ENCODE data around the gene LSAMP.

Gene LSAMP

GRCh38 chr3:115986555-115987207 is 458.6 kb downstream of the LSAMP start:
- no peak overlapping the region for H3K9ac ChIP-seq (ENCODE audit: low read depth, low read length)
- H3K4me3 ChIP-seq (ENCODE audit: low read depth, low read length): no peak overlapping the region
- H3K9me3 ChIP-seq (ENCODE audit: control insufficient read depth, insufficient read depth, low read length): no peaks in the 10 kb centered on the region
- H3K4me1 ChIP-seq (ENCODE audit: control insufficient read depth, insufficient read depth, low read length): peaks cover 28% of the 10 kb centered on the region
- H3K27me3 ChIP-seq (ENCODE audit: control insufficient read depth, insufficient read depth, low read length): no peaks in the 10 kb centered on the region
- H3K36me3 ChIP-seq (ENCODE audit: control insufficient read depth, insufficient read depth, low read length): no peaks in the 10 kb centered on the region

DNA sequence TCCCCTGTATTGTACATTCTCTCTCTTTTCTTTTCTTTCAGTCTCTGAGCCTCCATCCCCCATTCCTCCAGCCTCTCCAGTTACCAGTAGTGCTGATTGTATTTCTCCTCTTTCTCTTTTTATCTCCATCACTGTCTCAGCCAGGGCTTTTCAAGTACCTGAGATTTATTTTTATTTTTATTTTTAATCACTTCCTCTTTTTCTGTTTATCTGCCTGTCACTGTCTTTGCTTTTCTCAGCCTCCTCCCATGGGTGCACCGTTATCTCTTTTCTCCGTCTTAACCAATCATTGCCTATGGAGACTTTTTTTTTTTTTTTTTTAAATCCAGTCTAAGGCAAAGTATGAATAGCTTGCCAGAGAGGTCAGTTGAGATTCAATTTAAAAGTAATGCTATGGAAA is 462.7 kb downstream of the LSAMP start:
- no peaks in the 10 kb centered on the region for H3K36me3 ChIP-seq (ENCODE audit: control insufficient read depth, insufficient read depth, low read length)
- H3K9me3 ChIP-seq (ENCODE audit: control insufficient read depth, insufficient read depth, low read length): no peaks in the 10 kb centered on the region
- no peaks in the 10 kb centered on the region for H3K27me3 ChIP-seq (ENCODE audit: control insufficient read depth, insufficient read depth, low read length)
- no peak overlapping the region for H3K4me3 ChIP-seq (ENCODE audit: low read depth, low read length)
- peaks cover 21% of the 10 kb centered on the region for H3K4me1 ChIP-seq (ENCODE audit: control insufficient read depth, insufficient read depth, low read length)
- no peak overlapping the region for H3K9ac ChIP-seq (ENCODE audit: low read depth, low read length)

DNA sequence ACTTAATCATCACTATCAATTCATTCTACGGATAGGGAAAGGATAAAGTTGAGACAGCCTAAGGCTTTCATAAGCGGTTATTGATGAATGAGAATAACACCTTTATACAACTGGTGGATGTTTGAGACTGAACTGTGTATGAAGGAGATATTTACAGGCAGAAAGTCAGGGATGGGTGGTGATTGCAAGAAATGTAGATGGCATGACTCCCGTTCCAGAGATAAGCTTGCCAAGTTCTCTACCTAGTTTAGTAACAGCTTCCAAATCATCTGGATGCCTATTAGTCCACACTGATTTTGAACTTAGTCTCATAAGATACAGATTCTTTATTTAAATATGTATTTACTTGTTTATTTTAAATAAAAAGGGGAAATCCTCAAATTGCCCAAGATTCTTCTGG is 463.2 kb downstream of the LSAMP start:
- no peaks in the 10 kb centered on the region for H3K27me3 ChIP-seq (ENCODE audit: control insufficient read depth, insufficient read depth, low read length)
- H3K4me1 ChIP-seq (ENCODE audit: control insufficient read depth, insufficient read depth, low read length): peaks cover 16% of the 10 kb centered on the region
- no peak overlapping the region for H3K4me3 ChIP-seq (ENCODE audit: low read depth, low read length)
- H3K36me3 ChIP-seq (ENCODE audit: control insufficient read depth, insufficient read depth, low read length): no peaks in the 10 kb centered on the region
- H3K9me3 ChIP-seq (ENCODE audit: control insufficient read depth, insufficient read depth, low read length): no peaks in the 10 kb centered on the region
- no peak overlapping the region for H3K9ac ChIP-seq (ENCODE audit: low read depth, low read length)

DNA sequence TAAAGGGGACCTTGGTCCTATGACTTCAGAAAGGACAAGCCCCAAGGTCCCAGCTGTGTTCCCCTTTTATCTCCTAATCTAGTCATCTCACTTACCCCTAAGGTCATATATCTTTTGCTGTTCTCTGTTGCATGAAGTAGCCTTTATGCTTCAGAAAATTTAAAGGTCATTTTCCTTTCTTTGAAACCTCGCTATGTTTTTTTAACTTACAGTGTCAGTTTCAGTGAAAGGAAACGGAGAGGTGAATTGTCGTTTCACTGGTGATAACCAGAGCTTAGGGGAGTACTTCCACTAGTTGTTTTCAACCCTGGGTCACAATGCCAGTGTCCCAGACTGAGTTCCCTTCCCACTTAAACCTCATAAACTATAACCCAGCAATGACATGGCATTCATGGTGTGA is 464.6 kb downstream of the LSAMP start:
- Histone ChIP-seq H3K9ac (ENCODE audit: low read depth, low read length) (no peak overlapping the region), H3K4me3 (ENCODE audit: low read depth, low read length) (no peak overlapping the region), H3K27me3 (ENCODE audit: control insufficient read depth, insufficient read depth, low read length) (no peaks in the 10 kb centered on the region), H3K9me3 (ENCODE audit: control insufficient read depth, insufficient read depth, low read length) (no peaks in the 10 kb centered on the region), H3K4me1 (ENCODE audit: control insufficient read depth, insufficient read depth, low read length) (peaks cover 8% of the 10 kb centered on the region), H3K36me3 (ENCODE audit: control insufficient read depth, insufficient read depth, low read length) (no peaks in the 10 kb centered on the region)

DNA sequence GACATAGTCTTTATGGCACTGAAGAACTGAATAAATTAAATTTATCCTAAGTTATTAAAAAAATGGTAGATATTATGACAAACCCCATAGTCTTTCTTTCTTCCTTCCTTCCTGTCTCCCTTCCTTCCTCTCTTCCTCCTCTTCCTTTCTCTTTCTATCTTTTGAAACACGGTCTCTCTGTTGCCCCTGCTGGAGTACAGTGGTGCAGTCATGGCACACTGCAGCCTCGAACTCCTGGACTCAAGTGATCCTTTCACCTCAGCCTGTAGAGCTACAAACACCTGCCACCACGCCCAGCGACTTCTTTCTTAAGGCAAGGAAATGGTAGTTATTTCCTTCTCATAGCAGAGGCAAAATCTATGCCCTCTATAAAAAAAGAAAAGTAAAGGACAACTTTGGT is 467.4 kb downstream of the LSAMP start:
- Histone ChIP-seq H3K9ac (ENCODE audit: low read depth, low read length) (no peak overlapping the region), H3K27me3 (ENCODE audit: control insufficient read depth, insufficient read depth, low read length) (no peaks in the 10 kb centered on the region)

DNA sequence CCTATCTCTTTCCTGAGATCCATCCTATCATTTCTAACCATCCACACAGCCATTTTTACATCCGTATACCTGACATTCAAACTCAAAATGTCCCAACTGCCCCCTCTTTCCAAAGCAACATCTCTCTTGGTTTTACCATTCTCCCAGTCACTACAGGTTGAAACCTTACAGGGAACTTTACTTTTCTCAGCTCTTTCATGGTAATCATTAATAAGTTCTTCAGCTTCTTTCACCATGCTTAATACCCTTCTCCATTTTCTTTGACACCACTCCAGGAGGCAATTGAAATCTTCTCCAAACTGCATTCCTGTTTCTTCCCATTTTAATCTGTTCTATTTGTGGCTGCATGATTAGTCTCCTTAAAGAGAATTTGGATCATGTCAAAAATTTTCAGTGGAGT is 469.5 kb downstream of the LSAMP start:
- Histone ChIP-seq H3K36me3 (ENCODE audit: control insufficient read depth, insufficient read depth, low read length) (no peaks in the 10 kb centered on the region), H3K4me1 (ENCODE audit: control insufficient read depth, insufficient read depth, low read length) (peaks cover 5% of the 10 kb centered on the region), H3K4me3 (ENCODE audit: low read depth, low read length) (no peak overlapping the region), H3K27me3 (ENCODE audit: control insufficient read depth, insufficient read depth, low read length) (no peaks in the 10 kb centered on the region), H3K9me3 (ENCODE audit: control insufficient read depth, insufficient read depth, low read length) (no peaks in the 10 kb centered on the region), H3K9ac (ENCODE audit: low read depth, low read length) (no peak overlapping the region)

More for the DNA sequence above, 467.4 kb downstream of the LSAMP start:
- Histone ChIP-seq H3K4me1 (ENCODE audit: control insufficient read depth, insufficient read depth, low read length) (peaks cover 5% of the 10 kb centered on the region), H3K36me3 (ENCODE audit: control insufficient read depth, insufficient read depth, low read length) (no peaks in the 10 kb centered on the region), H3K9me3 (ENCODE audit: control insufficient read depth, insufficient read depth, low read length) (no peaks in the 10 kb centered on the region), H3K4me3 (ENCODE audit: low read depth, low read length) (no peak overlapping the region)

- Histone ChIP-seq H3K4me3 (ENCODE audit: low read depth, low read length) (no peak overlapping the region), H3K4me1 (ENCODE audit: control insufficient read depth, insufficient read depth, low read length) (peaks cover 5% of the 10 kb centered on the region), H3K27me3 (ENCODE audit: control insufficient read depth, insufficient read depth, low read length) (no peaks in the 10 kb centered on the region), H3K36me3 (ENCODE audit: control insufficient read depth, insufficient read depth, low read length) (no peaks in the 10 kb centered on the region), H3K9me3 (ENCODE audit: control insufficient read depth, insufficient read depth, low read length) (no peaks in the 10 kb centered on the region), H3K9ac (ENCODE audit: low read depth, low read length) (no peak overlapping the region)
Observed at GRCh38 chr3:115975353-115975752, 469.9 kb downstream of the LSAMP start.

DNA sequence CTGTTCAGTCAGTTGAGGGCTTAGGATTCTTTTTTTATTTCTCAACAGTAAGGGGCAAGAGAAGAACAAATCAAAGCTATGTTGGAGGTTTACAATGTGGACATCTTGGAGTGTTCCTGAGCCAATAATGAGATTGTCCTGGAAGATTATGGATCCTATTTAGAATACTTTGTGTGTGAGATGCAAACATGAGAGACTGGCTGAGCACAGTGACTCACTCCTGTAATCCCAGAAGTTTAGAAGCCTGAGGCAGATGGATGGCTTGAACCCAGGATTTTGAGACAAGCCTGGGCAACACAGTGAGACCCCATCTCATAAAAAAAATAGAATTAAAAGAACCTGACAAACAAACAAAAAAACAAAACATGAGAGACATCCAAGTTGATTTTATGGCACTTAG is 470.3 kb downstream of the LSAMP start:
- peaks cover 5% of the 10 kb centered on the region for H3K4me1 ChIP-seq (ENCODE audit: control insufficient read depth, insufficient read depth, low read length)
- H3K27me3 ChIP-seq (ENCODE audit: control insufficient read depth, insufficient read depth, low read length): no peaks in the 10 kb centered on the region
- no peak overlapping the region for H3K4me3 ChIP-seq (ENCODE audit: low read depth, low read length)
- no peaks in the 10 kb centered on the region for H3K36me3 ChIP-seq (ENCODE audit: control insufficient read depth, insufficient read depth, low read length)
- H3K9me3 ChIP-seq (ENCODE audit: control insufficient read depth, insufficient read depth, low read length): no peaks in the 10 kb centered on the region
- no peak overlapping the region for H3K9ac ChIP-seq (ENCODE audit: low read depth, low read length)

DNA sequence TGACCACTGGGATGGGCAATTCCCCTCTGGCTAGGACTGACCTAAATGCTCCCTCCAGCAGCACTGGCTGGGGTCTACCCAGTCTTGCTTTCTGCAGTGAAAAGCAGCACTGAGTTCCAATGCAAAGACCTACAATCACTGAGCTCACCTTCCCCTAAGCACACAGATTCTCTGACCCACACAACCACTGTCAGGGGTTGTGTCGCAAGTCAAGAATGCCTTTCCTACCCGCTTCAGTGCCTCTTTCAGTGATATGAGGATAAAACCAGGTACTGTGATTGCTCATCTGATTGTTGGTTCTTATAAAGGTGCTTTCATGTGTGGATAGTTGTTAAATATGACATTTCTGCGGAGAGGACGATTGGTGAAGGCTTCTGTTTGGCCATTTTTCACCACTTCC is 476.4 kb downstream of the LSAMP start:
- Histone ChIP-seq H3K9me3 (ENCODE audit: control insufficient read depth, insufficient read depth, low read length) (no peaks in the 10 kb centered on the region), H3K4me1 (ENCODE audit: control insufficient read depth, insufficient read depth, low read length) (no peaks in the 10 kb centered on the region), H3K9ac (ENCODE audit: low read depth, low read length) (no peak overlapping the region), H3K36me3 (ENCODE audit: control insufficient read depth, insufficient read depth, low read length) (no peaks in the 10 kb centered on the region), H3K27me3 (ENCODE audit: control insufficient read depth, insufficient read depth, low read length) (no peaks in the 10 kb centered on the region), H3K4me3 (ENCODE audit: low read depth, low read length) (no peak overlapping the region)

DNA sequence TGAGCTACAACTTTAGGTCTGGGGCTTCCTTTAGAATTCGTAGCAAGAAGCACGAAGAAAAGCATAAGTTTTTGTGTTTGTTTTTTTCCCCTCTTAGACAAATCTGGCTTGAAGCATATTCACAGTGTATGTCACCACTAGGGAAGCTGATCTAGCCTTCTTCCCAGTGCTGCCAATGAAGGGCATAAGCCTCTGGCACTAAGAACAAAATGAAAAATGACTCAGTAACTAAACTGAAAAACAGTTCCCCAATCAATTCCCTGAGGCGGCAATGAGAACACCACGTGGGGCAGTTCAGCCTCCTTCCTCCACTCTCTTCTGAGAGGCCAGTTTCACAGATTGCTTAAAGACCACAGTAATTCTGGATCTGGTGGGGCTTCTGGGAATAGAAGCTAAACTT is 483.9 kb downstream of the LSAMP start:
- Histone ChIP-seq H3K9ac (ENCODE audit: low read depth, low read length) (no peak overlapping the region), H3K27me3 (ENCODE audit: control insufficient read depth, insufficient read depth, low read length) (no peaks in the 10 kb centered on the region), H3K4me3 (ENCODE audit: low read depth, low read length) (no peak overlapping the region), H3K9me3 (ENCODE audit: control insufficient read depth, insufficient read depth, low read length) (no peaks in the 10 kb centered on the region), H3K4me1 (ENCODE audit: control insufficient read depth, insufficient read depth, low read length) (no peaks in the 10 kb centered on the region), H3K36me3 (ENCODE audit: control insufficient read depth, insufficient read depth, low read length) (no peaks in the 10 kb centered on the region)

- H3K4me1 ChIP-seq (ENCODE audit: control insufficient read depth, insufficient read depth, low read length): no peaks in the 10 kb centered on the region
- H3K4me3 ChIP-seq (ENCODE audit: low read depth, low read length): no peak overlapping the region
- H3K27me3 ChIP-seq (ENCODE audit: control insufficient read depth, insufficient read depth, low read length): no peaks in the 10 kb centered on the region
- H3K36me3 ChIP-seq (ENCODE audit: control insufficient read depth, insufficient read depth, low read length): no peaks in the 10 kb centered on the region
- H3K9me3 ChIP-seq (ENCODE audit: control insufficient read depth, insufficient read depth, low read length): no peaks in the 10 kb centered on the region
- no peak overlapping the region for H3K9ac ChIP-seq (ENCODE audit: low read depth, low read length)
Observed at GRCh38 chr3:115960799-115961198, 484.5 kb downstream of the LSAMP start.

- no peaks in the 10 kb centered on the region for H3K27me3 ChIP-seq (ENCODE audit: control insufficient read depth, insufficient read depth, low read length)
- no peaks in the 10 kb centered on the region for H3K4me1 ChIP-seq (ENCODE audit: control insufficient read depth, insufficient read depth, low read length)
- H3K9me3 ChIP-seq (ENCODE audit: control insufficient read depth, insufficient read depth, low read length): no peaks in the 10 kb centered on the region
- no peaks in the 10 kb centered on the region for H3K36me3 ChIP-seq (ENCODE audit: control insufficient read depth, insufficient read depth, low read length)
- H3K9ac ChIP-seq (ENCODE audit: low read depth, low read length): no peak overlapping the region
- no peak overlapping the region for H3K4me3 ChIP-seq (ENCODE audit: low read depth, low read length)
Observed at GRCh38 chr3:115958526-115958925, 486.8 kb downstream of the LSAMP start.
